Mammary epithelial cell (primary cell): ENCODE measurements around the gene NSFL1C.

Experiments
- EZH2 ChIP-seq: IDR thresholded peaks from 2 replicates; pipeline ENCODE4 v1.6.1; 2012; ENCODE audit warnings: low read length, inconsistent platforms, borderline replicate concordance
- TF ChIP-seq, protein P1 (sequence below), 2 donors: IDR thresholded peaks in 1 of 2; conservative IDR thresholded peaks in 1 of 2; 2 replicates each; pipeline ENCODE4 v1.5.1; 2011 to 2012; ENCODE audit warnings: inconsistent platforms in 2 of 2, low read length in 2 of 2, mild to moderate bottlenecking in 2 of 2, control low read depth in 1 of 2, low read depth in 1 of 2; ENCODE audit not compliant: insufficient read depth in 1 of 2; ENCODE audit errors: extremely low read depth in 1 of 2

DNA sequence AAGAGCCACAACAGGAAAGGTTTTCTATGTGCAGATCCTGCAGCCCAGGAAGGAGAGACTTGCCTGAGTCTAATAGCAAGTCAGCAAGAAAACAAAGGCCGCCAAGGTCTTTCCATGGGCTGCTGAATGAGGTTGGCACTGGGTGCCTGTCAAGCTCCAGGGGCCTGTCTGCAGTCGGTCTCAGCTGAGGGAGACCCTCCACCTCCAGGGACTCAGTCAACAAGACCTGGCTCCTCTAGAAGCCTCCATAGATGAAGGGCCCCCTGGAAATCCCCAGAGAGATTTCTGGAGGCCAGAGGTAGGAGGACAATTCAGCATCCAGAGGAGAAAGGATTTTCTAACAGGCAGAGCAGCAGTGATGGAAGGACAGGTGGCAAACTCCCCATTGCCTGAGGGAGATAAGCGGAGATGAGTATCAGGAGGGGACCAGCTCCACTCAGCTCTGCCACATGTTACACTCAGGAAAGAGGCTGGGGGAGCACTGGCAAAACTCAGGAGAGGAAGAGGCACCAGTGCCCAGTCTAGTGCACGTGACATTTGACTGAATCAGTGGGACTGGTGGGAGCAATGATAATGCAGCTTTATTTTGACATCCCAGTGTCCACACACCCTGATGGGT, 40.3 kb downstream of the NSFL1C start:
- TF ChIP-seq, protein P1, sequence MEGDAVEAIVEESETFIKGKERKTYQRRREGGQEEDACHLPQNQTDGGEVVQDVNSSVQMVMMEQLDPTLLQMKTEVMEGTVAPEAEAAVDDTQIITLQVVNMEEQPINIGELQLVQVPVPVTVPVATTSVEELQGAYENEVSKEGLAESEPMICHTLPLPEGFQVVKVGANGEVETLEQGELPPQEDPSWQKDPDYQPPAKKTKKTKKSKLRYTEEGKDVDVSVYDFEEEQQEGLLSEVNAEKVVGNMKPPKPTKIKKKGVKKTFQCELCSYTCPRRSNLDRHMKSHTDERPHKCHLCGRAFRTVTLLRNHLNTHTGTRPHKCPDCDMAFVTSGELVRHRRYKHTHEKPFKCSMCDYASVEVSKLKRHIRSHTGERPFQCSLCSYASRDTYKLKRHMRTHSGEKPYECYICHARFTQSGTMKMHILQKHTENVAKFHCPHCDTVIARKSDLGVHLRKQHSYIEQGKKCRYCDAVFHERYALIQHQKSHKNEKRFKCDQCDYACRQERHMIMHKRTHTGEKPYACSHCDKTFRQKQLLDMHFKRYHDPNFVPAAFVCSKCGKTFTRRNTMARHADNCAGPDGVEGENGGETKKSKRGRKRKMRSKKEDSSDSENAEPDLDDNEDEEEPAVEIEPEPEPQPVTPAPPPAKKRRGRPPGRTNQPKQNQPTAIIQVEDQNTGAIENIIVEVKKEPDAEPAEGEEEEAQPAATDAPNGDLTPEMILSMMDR (conservative IDR thresholded peaks at IDR 0.05 in 1 of 2, IDR thresholded peaks at IDR 0.05 in 1 of 2; ENCODE audit: extremely low read depth in 1 of 2, insufficient read depth in 1 of 2, low read depth in 1 of 2, low read length in 2 of 2): no peak
- no peak for TF ChIP-seq EZH2
